ENCODE results near the gene C1orf174.

Gene C1orf174

GRCh38 chr1:3864884-3865283 lies 35.2 kb downstream of the C1orf174 start:
- no peak for DNase-seq

- no peak for DNase-seq
These were observed 36.7 kb downstream of the C1orf174 start for GRCh38 chr1:3863231-3863935.

GRCh38 chr1:3858231-3858981 lies 41.7 kb downstream of the C1orf174 start:
- DNase-seq = no peak

- DNase-seq = no peak
These were observed 42.3 kb downstream of the C1orf174 start for GRCh38 chr1:3857791-3858129.

- DNase-seq = peak; percentile 72
These were observed 42.9 kb downstream of the C1orf174 start, which contains the start of the genes CEP104 and DFFB for GRCh38 chr1:3856923-3857790. Gene CEP104 (minus strand): TSS chr1:3857211. CDS start chr1:3852407, 4,804 bp downstream. Gene DFFB (plus strand): TSS chr1:3857476. CDS start chr1:3857604, 128 bp downstream.

- DNase-seq = no peak
These were observed 47.2 kb downstream of the C1orf174 start for GRCh38 chr1:3852711-3853485.

- no peak for DNase-seq
These were observed 48.0 kb downstream of the C1orf174 start for GRCh38 chr1:3852091-3852490.

GRCh38 chr1:3851292-3851691 lies 48.8 kb downstream of the C1orf174 start:
- no peak for DNase-seq

- no peak for DNase-seq
These were observed 49.2 kb downstream of the C1orf174 start for GRCh38 chr1:3850857-3851256.

GRCh38 chr1:3847081-3847480 lies 53.0 kb downstream of the C1orf174 start:
- DNase-seq = no peak

GRCh38 chr1:3846541-3846940 lies 53.5 kb downstream of the C1orf174 start:
- no peak for DNase-seq

GRCh38 chr1:3842912-3843311 lies 57.2 kb downstream of the C1orf174 start:
- no peak for DNase-seq

- no peak for DNase-seq
These were observed 58.6 kb downstream of the C1orf174 start for GRCh38 chr1:3841491-3841890.

All from GOT3 (cell line).